ENCODE results near the gene PTCD2. TPM values are rescaled to one million over a fixed set of nuclear protein-coding genes. Genes with fewer than 3 reads are reported as not detected.

PTCD2 gene
- total and polyA plus RNA-seq, 9 of the 15 experiments (the other 6 are each of a cell fraction or from before 2014, with no cell fraction given) = 11.9 to 28.5 (median 18.6) TPM

DNA sequence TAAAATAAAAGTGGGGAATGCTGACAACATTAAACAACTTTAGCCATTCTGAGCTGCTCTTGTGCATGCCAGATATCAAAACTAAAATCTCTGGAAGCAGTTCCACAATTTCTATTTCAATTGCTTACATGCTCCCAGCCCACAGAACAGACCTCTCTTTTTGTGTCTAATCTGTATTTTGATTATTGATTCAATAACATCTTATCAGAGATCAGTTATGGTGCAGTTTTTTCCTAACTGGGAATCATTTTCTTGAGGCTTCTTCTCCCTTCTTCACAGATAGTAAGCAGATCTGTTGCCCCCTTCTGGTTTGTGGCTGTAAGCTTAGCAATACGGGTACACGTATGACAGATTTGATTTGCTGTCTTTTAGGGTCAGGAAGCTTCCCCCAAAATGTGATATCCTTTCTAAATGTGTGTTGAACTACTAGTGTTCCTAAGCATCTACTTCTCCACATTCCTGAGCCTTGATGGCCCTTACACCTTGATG lies 39.5 kb upstream of the PTCD2 start (continued):
- TF ChIP-seq ARID1B (IDR thresholded peaks at IDR 0.05) = peak; percentile 37; the same call in 1 of the 2 replicates
- no peak for TF ChIP-seq PPARD (CRISPR knock-in tag; IDR thresholded peaks at IDR 0.05)
- no peak for TF ChIP-seq XRCC4 (IDR thresholded peaks at IDR 0.05; ENCODE audit: extremely low read depth, insufficient read depth, insufficient read length)
- no peak for TF ChIP-seq BHLHE40 (IDR thresholded peaks at IDR 0.05; ENCODE audit: low read length)
- TF ChIP-seq XRCC5 (IDR thresholded peaks at IDR 0.05; ENCODE audit: low read depth, low read length) = no peak
- no peak for TF ChIP-seq CHD4 (IDR thresholded peaks at IDR 0.05; ENCODE audit: insufficient read depth, insufficient replicate concordance, low read depth, low read length, poor library complexity, severe bottlenecking)
- TF ChIP-seq RFX7 (CRISPR knock-in tag; IDR thresholded peaks at IDR 0.05) = no peak
- TF ChIP-seq, protein P1, sequence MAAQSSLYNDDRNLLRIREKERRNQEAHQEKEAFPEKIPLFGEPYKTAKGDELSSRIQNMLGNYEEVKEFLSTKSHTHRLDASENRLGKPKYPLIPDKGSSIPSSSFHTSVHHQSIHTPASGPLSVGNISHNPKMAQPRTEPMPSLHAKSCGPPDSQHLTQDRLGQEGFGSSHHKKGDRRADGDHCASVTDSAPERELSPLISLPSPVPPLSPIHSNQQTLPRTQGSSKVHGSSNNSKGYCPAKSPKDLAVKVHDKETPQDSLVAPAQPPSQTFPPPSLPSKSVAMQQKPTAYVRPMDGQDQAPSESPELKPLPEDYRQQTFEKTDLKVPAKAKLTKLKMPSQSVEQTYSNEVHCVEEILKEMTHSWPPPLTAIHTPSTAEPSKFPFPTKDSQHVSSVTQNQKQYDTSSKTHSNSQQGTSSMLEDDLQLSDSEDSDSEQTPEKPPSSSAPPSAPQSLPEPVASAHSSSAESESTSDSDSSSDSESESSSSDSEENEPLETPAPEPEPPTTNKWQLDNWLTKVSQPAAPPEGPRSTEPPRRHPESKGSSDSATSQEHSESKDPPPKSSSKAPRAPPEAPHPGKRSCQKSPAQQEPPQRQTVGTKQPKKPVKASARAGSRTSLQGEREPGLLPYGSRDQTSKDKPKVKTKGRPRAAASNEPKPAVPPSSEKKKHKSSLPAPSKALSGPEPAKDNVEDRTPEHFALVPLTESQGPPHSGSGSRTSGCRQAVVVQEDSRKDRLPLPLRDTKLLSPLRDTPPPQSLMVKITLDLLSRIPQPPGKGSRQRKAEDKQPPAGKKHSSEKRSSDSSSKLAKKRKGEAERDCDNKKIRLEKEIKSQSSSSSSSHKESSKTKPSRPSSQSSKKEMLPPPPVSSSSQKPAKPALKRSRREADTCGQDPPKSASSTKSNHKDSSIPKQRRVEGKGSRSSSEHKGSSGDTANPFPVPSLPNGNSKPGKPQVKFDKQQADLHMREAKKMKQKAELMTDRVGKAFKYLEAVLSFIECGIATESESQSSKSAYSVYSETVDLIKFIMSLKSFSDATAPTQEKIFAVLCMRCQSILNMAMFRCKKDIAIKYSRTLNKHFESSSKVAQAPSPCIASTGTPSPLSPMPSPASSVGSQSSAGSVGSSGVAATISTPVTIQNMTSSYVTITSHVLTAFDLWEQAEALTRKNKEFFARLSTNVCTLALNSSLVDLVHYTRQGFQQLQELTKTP (IDR thresholded peaks at IDR 0.05; ENCODE audit: low read depth in 1 of 2, partially characterized antibody in 2 of 2) = peak in 1 of 2 experiments; percentile 50
- no peak for TF ChIP-seq ZNF263 (CRISPR knock-in tag; IDR thresholded peaks at IDR 0.05; ENCODE audit: borderline replicate concordance)
- TF ChIP-seq BRD9 (IDR thresholded peaks at IDR 0.05; ENCODE audit: low read depth, partially characterized antibody) = peak; percentile 88
- no peak for TF ChIP-seq FOXA1 (IDR thresholded peaks at IDR 0.05; ENCODE audit: borderline replicate concordance)
- TF ChIP-seq, protein P2, sequence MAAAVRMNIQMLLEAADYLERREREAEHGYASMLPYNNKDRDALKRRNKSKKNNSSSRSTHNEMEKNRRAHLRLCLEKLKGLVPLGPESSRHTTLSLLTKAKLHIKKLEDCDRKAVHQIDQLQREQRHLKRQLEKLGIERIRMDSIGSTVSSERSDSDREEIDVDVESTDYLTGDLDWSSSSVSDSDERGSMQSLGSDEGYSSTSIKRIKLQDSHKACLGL (CRISPR knock-in tag; IDR thresholded peaks at IDR 0.05; ENCODE audit: borderline replicate concordance, poor library complexity, severe bottlenecking) = no peak
- no peak for TF ChIP-seq ZNF175 (CRISPR knock-in tag; IDR thresholded peaks at IDR 0.05; ENCODE audit: low read depth)
- TF ChIP-seq CHD2 (IDR thresholded peaks at IDR 0.05; ENCODE audit: low read depth, low read length) = no peak
- no peak for TF ChIP-seq SRSF9 (IDR thresholded peaks at IDR 0.05; ENCODE audit: borderline replicate concordance, low read depth, low read length)
- TF ChIP-seq RBM39 (optimal IDR thresholded peaks at IDR 0.05; ENCODE audit: low read depth, low read length) = no peak
- TF ChIP-seq XRCC3 (IDR thresholded peaks at IDR 0.05) = no peak
- TF ChIP-seq, protein P3, sequence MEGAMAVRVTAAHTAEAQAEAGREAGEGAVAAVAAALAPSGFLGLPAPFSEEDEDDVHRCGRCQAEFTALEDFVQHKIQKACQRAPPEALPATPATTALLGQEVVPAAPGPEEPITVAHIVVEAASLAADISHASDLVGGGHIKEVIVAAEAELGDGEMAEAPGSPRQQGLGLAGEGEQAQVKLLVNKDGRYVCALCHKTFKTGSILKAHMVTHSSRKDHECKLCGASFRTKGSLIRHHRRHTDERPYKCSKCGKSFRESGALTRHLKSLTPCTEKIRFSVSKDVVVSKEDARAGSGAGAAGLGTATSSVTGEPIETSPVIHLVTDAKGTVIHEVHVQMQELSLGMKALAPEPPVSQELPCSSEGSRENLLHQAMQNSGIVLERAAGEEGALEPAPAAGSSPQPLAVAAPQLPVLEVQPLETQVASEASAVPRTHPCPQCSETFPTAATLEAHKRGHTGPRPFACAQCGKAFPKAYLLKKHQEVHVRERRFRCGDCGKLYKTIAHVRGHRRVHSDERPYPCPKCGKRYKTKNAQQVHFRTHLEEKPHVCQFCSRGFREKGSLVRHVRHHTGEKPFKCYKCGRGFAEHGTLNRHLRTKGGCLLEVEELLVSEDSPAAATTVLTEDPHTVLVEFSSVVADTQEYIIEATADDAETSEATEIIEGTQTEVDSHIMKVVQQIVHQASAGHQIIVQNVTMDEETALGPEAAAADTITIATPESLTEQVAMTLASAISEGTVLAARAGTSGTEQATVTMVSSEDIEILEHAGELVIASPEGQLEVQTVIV (CRISPR knock-in tag; IDR thresholded peaks at IDR 0.05; ENCODE audit: borderline replicate concordance) = no peak
- TF ChIP-seq DNMT1 (IDR thresholded peaks at IDR 0.05) = no peak
- no peak for TF ChIP-seq TRIM28 (IDR thresholded peaks at IDR 0.05)
- TF ChIP-seq, protein P4, sequence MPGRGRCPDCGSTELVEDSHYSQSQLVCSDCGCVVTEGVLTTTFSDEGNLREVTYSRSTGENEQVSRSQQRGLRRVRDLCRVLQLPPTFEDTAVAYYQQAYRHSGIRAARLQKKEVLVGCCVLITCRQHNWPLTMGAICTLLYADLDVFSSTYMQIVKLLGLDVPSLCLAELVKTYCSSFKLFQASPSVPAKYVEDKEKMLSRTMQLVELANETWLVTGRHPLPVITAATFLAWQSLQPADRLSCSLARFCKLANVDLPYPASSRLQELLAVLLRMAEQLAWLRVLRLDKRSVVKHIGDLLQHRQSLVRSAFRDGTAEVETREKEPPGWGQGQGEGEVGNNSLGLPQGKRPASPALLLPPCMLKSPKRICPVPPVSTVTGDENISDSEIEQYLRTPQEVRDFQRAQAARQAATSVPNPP (IDR thresholded peaks at IDR 0.05; ENCODE audit: borderline replicate concordance, insufficient read depth, insufficient read length) = no peak
